Activated T-helper 1 cell treated with anti-CD3 and anti-CD28 coated beads, Interleukin-12 subunit alpha, Interleukin-12 subunit beta, Interleukin-2, Interleukin-4 antibody, amounts not matched to agents 30 ng/mL and 10 ng/mL and 1 ng/mL, durations not matched to agents 14 hours and 24 hours and 36 hours (primary cell): ENCODE results near the gene NCAM2. TPM values are rescaled to one million over a fixed set of nuclear protein-coding genes. Genes with fewer than 3 reads are reported as not detected.
A peak's percentile ranks its signal among the peaks of the same experiment; 100 is the strongest.

Experiments used
- DNase-seq: peaks from one replicate; pipeline ENCODE4 v3.0.0; 2021; ENCODE audit warnings: low spot score
- H3K27ac Mint-ChIP-seq: one replicate; pipeline ENCODE4 v1.8.0; 2021; ENCODE audit warnings: mild to moderate bottlenecking, mixed read lengths
- H3K27me3 Mint-ChIP-seq: one replicate; pipeline ENCODE4 v1.8.0; 2022; ENCODE audit warnings: mild to moderate bottlenecking, moderate library complexity, mixed read lengths; ENCODE audit not compliant: insufficient read depth
- H3K36me3 Mint-ChIP-seq: one replicate; pipeline ENCODE4 v1.8.0; 2021; ENCODE audit warnings: low read depth, mixed read lengths
- H3K4me1 Mint-ChIP-seq: one replicate; pipeline ENCODE4 v1.8.0; 2021; ENCODE audit warnings: low read depth, mixed read lengths
- H3K4me3 Mint-ChIP-seq: one replicate; pipeline ENCODE4 v1.8.0; 2021; ENCODE audit warnings: mild to moderate bottlenecking, moderate library complexity, mixed read lengths
- H3K9me3 Mint-ChIP-seq: one replicate; pipeline ENCODE4 v1.8.0; 2021; ENCODE audit warnings: mixed read lengths
- intact Hi-C: fragments of 100-400 bp; cut with micrococcal nuclease; formaldehyde crosslinking; loops from one replicate; pipeline ENCODE4 v1.15.1; 2024
- total RNA-seq: library from RNA; stranded (reverse); gene quantifications from 2 replicates; pipeline ENCODE4 v1.2.3, GENCODE V29; 2022

The NCAM2 gene
- total RNA-seq, 1 donor from 2014 or later: not detected

DNA sequence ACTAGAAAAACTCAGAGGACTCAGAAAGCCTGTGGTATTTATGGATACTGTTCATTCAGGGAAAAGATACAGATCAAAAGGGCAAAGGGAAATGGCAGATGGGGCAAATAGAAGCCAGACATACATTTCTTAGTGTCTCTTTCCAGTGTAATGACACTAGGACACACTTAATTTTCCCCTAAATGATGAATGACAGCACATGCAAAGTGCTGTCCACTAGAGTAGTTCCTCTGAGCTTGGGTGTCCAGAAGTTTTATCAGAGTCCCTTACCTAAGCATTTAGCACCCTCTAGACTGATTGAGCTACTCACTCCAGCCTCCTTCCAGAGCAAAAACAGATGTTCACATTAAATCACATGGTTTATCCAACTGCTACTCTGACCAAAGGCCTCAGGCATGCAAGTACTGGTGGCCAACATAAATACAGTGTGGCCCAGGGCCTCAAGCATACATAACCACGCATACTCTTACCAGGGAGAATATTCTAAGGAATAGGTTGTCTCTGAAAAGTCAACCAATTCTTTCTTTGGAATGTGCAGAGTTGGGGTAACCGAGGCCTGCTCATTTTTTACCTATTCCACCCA lies 166.9 kb downstream of the NCAM2 start:
- DNase-seq: no peak
- intact Hi-C loops: loop anchor here (2.0 to 10.0 kb wide), 3 partner anchors 37 to 1626 kb away; partner anchors contain the start of gene NCAM2
- no peaks in the 10 kb centered on the region for H3K9me3 Mint-ChIP-seq
- H3K4me3 Mint-ChIP-seq: no peak overlapping the region
- H3K27ac Mint-ChIP-seq: no peak overlapping the region
- H3K36me3 Mint-ChIP-seq: no peaks in the 10 kb centered on the region
- H3K27me3 Mint-ChIP-seq: peaks cover 7% of the 10 kb centered on the region
- peaks cover 7% of the 10 kb centered on the region for H3K4me1 Mint-ChIP-seq

GRCh38 chr21:21174676-21175075 lies 176.5 kb downstream of the NCAM2 start:
- intact Hi-C loops: no loop called here
- Mint-ChIP-seq H3K9me3 (no peaks in the 10 kb centered on the region), H3K4me3 (no peak overlapping the region), H3K36me3 (no peaks in the 10 kb centered on the region), H3K27ac (no peak overlapping the region), H3K4me1 (peaks cover 16% of the 10 kb centered on the region), H3K27me3 (peaks cover 2% of the 10 kb centered on the region)
- no peak for DNase-seq

GRCh38 chr21:21175798-21176334 lies 177.7 kb downstream of the NCAM2 start:
- Mint-ChIP-seq H3K4me3 (peak overlapping the region; percentile 24), H3K4me1 (peaks cover 16% of the 10 kb centered on the region), H3K27ac (peak overlapping the region; percentile 26), H3K36me3 (no peaks in the 10 kb centered on the region), H3K9me3 (no peaks in the 10 kb centered on the region), H3K27me3 (peaks cover 2% of the 10 kb centered on the region)
- intact Hi-C loops: no loop called here
- no peak for DNase-seq

DNA sequence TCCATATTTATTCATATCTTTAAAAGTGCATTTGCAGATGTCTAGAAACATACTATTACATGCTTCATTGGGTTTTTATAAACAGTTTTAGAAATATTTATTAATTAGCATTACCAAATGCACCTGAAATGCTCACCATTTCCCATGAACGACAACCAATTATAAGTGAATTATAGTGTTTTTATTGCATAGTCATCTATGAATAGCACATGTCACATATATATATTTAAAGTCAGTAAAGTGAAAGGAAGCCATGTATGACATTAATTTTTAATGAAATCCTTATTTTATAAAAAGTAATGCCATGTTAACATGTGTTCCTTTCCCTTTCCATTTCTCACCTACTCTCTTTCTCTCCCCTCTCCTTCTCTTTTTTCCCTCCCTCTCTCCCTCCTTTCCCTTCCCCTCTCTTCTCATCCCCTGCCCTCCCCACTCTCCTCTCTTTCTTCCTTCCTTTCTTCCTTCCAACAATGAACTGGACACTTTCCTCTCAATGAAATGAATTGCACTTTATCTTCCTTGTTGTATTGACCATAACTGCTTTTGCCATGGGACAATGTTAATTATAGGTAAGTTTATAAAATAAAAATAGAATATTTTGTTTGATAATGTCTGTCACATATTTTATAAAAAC lies 179.3 kb downstream of the NCAM2 start:
- no peak overlapping the region for H3K27ac Mint-ChIP-seq
- peaks cover 2% of the 10 kb centered on the region for H3K27me3 Mint-ChIP-seq
- no peak overlapping the region for H3K4me3 Mint-ChIP-seq
- no peak for DNase-seq
- intact Hi-C loops: no loop called here
- no peaks in the 10 kb centered on the region for H3K9me3 Mint-ChIP-seq
- H3K36me3 Mint-ChIP-seq: no peaks in the 10 kb centered on the region
- peaks cover 16% of the 10 kb centered on the region for H3K4me1 Mint-ChIP-seq

DNA sequence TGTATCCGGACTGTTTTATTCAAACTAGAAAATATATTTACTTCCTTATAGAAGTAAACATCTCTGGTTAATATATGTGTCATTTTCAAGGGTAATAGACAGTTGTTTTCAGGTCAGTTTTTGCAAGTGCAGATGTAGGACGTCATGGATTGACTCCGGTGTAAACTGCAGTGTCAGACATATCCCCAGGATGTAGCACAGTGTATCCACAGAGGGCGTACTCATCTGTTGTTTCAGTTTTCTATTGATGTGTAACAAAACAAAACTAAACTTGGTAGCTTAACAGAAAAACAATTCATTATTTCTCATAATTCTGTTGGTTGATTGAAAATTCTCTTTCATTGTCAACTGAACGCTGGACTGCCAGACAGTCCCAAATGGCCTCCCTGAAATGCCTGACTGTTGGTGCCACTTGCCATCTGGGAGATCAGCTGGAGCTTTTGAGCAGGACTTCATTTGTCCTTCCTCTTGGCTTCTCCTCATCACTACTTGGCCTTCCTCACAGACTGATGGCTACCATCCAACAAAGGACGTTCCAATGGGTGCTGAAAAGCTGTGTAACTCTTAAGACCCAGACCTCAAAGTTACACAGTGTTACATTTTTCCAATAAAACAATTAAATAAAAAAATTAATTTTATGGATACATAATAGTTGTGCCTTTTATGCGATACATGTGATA lies 181.6 kb downstream of the NCAM2 start:
- Mint-ChIP-seq H3K27me3 (peaks cover 2% of the 10 kb centered on the region), H3K9me3 (no peaks in the 10 kb centered on the region), H3K27ac (no peak overlapping the region), H3K4me1 (peaks cover 15% of the 10 kb centered on the region), H3K36me3 (no peaks in the 10 kb centered on the region), H3K4me3 (no peak overlapping the region)
- DNase-seq: no peak
- intact Hi-C loops: no loop called here

- Mint-ChIP-seq H3K36me3 (no peaks in the 10 kb centered on the region), H3K4me1 (no peaks in the 10 kb centered on the region), H3K27ac (no peak overlapping the region), H3K4me3 (no peak overlapping the region), H3K9me3 (no peaks in the 10 kb centered on the region), H3K27me3 (no peaks in the 10 kb centered on the region)
- no peak for DNase-seq
- intact Hi-C loops: no loop called here
These were observed 184.3 kb downstream of the NCAM2 start for GRCh38 chr21:21182401-21183010.

DNA sequence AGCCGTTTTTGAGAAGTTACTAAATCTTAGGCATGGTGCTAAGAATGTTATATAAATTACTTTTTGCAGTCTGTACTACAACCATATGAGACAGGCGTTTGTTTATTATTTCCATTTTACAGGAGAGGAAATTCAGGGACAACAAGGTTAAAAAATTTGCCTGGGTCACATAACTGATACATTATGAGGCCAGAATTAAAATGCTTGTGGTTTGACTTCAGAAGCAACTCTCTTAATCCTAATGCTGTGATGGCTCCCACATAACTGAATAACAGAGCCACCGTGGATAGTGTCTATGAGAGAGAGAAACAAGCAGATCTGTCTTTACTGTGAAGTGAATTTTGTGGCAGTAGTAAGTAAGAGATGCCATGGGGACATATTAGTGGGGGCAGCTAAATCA lies 184.9 kb downstream of the NCAM2 start:
- Mint-ChIP-seq H3K27ac (no peak overlapping the region), H3K4me1 (no peaks in the 10 kb centered on the region), H3K36me3 (no peaks in the 10 kb centered on the region), H3K4me3 (no peak overlapping the region), H3K27me3 (no peaks in the 10 kb centered on the region), H3K9me3 (no peaks in the 10 kb centered on the region)
- DNase-seq: no peak
- intact Hi-C loops: no loop called here

GRCh38 chr21:21184771-21185528 lies 186.7 kb downstream of the NCAM2 start:
- Mint-ChIP-seq H3K36me3 (no peaks in the 10 kb centered on the region), H3K27ac (no peak overlapping the region), H3K4me3 (no peak overlapping the region), H3K9me3 (no peaks in the 10 kb centered on the region), H3K27me3 (no peaks in the 10 kb centered on the region), H3K4me1 (no peaks in the 10 kb centered on the region)
- DNase-seq: no peak
- intact Hi-C loops: no loop called here

- H3K4me3 Mint-ChIP-seq: no peak overlapping the region
- peaks cover 5% of the 10 kb centered on the region for H3K4me1 Mint-ChIP-seq
- no peak for DNase-seq
- no peaks in the 10 kb centered on the region for H3K9me3 Mint-ChIP-seq
- H3K36me3 Mint-ChIP-seq: no peaks in the 10 kb centered on the region
- no peaks in the 10 kb centered on the region for H3K27me3 Mint-ChIP-seq
- intact Hi-C loops: loop anchor here (2.0 kb wide), 1 partner anchor 13 kb away; no protein-coding TSS in a partner anchor
- no peak overlapping the region for H3K27ac Mint-ChIP-seq
These were observed 189.4 kb downstream of the NCAM2 start for GRCh38 chr21:21187579-21187978.

- DNase-seq: no peak
- Mint-ChIP-seq H3K27ac (no peak overlapping the region), H3K4me3 (no peak overlapping the region), H3K4me1 (peaks cover 5% of the 10 kb centered on the region), H3K36me3 (no peaks in the 10 kb centered on the region), H3K9me3 (no peaks in the 10 kb centered on the region), H3K27me3 (no peaks in the 10 kb centered on the region)
- intact Hi-C loops: no loop called here
These were observed 190.4 kb downstream of the NCAM2 start for GRCh38 chr21:21188513-21189195.

DNA sequence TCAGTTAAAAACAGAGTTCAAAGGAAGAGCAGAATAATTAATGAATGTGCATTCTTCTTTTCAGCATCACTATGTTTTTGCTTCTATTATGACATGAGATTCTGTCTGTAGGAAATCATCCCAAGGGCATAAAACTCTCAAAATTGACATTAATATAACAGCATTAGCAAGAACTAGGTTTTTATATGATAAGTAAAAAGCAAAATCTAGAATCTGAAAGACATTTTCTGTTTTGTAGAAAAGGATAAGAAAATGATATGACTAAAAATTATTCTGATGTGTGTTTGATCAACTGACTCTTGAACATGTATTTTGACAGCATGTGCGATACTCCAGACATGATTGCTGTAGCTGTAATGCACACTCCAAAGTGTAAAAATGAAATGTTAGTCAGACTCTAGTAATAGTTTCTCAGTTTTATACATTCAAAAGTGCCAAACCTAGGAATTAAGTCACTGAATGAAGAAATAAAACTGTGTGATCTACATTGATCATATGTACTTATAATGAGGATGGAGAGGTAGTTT lies 197.3 kb downstream of the NCAM2 start:
- Mint-ChIP-seq H3K27ac (no peak overlapping the region), H3K27me3 (no peaks in the 10 kb centered on the region), H3K4me3 (no peak overlapping the region), H3K36me3 (peaks cover 3% of the 10 kb centered on the region), H3K9me3 (no peaks in the 10 kb centered on the region), H3K4me1 (peaks cover 32% of the 10 kb centered on the region)
- intact Hi-C loops: no loop called here
- DNase-seq: no peak

DNA sequence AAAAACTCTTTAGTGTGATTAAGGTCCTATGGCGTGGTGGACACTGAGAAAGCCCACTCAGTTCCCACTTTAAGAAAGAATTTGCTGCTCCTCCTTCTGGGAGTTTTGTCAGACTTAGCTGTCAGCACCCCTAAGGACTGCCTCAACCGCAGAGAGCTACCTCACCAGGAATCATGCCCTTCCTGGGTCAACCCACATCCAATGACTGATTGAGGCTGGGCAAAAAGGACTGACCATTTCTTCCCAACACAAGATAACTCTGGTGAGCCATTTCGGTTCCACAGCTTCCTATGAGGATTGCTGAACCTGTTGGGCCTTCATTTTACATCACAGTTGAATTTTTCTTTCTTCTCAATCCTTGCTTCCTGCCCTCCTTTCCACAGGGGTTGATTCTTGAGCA lies 197.9 kb downstream of the NCAM2 start:
- Mint-ChIP-seq H3K27ac (no peak overlapping the region), H3K36me3 (peaks cover 3% of the 10 kb centered on the region), H3K27me3 (no peaks in the 10 kb centered on the region), H3K4me1 (peaks cover 38% of the 10 kb centered on the region), H3K9me3 (no peaks in the 10 kb centered on the region), H3K4me3 (no peak overlapping the region)
- no peak for DNase-seq
- intact Hi-C loops: no loop called here
